ENCODE results near the gene CCSER1.

CCSER1 gene

DNA sequence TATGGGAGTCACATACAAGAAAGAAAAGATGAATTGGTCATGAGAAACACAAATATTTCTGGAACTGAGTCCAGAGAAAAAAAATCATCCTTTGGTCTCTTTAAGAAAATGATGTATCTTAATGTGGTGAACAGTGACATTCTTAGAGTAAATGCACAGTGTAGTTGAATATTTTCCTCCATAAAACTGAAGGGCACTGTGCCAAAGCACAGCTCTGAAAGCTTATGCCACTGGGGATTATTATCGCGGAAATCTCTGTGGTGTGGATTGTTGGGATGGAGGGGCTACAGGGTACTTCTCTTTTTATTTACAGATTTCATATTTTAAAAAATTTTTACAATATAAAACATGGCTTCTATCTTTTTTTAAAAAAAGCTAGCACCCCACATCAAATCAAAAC, 908.1 kb downstream of the CCSER1 start:
- Histone ChIP-seq H3K27me3 (replicated peaks) (no peaks in the 10 kb centered on the region), H3K27ac (no peak overlapping the region), H3K36me3 (replicated peaks) (no peaks in the 10 kb centered on the region), H3K4me3 (ENCODE audit: low read depth, low read length) (no peak overlapping the region)
- no peak for DNase-seq
- TF ChIP-seq, protein P1, sequence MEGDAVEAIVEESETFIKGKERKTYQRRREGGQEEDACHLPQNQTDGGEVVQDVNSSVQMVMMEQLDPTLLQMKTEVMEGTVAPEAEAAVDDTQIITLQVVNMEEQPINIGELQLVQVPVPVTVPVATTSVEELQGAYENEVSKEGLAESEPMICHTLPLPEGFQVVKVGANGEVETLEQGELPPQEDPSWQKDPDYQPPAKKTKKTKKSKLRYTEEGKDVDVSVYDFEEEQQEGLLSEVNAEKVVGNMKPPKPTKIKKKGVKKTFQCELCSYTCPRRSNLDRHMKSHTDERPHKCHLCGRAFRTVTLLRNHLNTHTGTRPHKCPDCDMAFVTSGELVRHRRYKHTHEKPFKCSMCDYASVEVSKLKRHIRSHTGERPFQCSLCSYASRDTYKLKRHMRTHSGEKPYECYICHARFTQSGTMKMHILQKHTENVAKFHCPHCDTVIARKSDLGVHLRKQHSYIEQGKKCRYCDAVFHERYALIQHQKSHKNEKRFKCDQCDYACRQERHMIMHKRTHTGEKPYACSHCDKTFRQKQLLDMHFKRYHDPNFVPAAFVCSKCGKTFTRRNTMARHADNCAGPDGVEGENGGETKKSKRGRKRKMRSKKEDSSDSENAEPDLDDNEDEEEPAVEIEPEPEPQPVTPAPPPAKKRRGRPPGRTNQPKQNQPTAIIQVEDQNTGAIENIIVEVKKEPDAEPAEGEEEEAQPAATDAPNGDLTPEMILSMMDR (IDR thresholded peaks at IDR 0.05; ENCODE audit: low read depth, low read length, missing control alignments) = no peak
- in situ Hi-C loops (cut with HindIII; ENCODE audit: low pct_ligation_motif_present, low sequenced_read_pairs) = no loop called here

DNA sequence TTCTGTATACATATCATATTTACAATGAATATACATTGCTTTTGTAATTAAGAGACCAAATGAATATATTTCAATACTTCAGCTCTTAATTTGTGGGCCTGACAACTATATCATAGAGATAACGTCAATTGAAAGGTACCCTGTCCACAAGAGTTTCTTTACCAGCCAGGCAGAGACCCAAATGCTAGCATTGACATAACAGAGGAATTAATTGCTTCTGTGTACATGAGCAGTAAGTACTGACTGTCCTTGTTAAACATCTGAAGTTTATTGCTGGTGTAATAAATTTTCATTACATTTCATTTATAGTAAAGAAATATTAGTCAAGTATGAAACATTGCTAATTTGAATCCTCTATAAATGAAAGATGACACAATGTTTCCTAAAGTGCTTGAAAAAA, 910.8 kb downstream of the CCSER1 start:
- no peak overlapping the region for H3K27ac ChIP-seq
- TF ChIP-seq, protein P1 (IDR thresholded peaks at IDR 0.05; ENCODE audit: low read depth, low read length, missing control alignments) = no peak
- H3K4me3 ChIP-seq (ENCODE audit: low read depth, low read length) = no peak overlapping the region
- no peaks in the 10 kb centered on the region for H3K36me3 ChIP-seq (replicated peaks)
- DNase-seq = no peak
- no peaks in the 10 kb centered on the region for H3K27me3 ChIP-seq (replicated peaks)
- in situ Hi-C loops (cut with HindIII; ENCODE audit: low pct_ligation_motif_present, low sequenced_read_pairs) = no loop called here

DNA sequence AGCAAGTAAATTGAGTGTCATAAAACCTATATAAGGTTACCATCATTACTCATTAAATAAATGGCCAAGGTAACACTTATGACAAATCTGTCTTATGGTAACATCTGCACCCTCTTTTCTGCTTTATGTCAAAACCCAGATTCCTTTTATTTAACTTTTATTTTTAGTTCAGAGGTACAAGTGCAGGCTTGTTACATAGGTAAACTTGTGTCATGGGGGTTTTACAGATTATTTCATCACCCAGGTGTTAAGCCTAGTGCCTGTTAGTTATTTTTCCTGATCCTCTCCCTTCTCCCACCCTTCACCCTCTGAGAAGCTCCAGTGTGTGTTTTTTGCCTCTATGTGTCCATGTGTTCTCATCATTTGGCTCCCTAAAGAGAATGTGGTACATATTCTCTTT, 930.7 kb downstream of the CCSER1 start:
- H3K27me3 ChIP-seq (replicated peaks) = no peaks in the 10 kb centered on the region
- no peak overlapping the region for H3K4me3 ChIP-seq (ENCODE audit: low read depth, low read length)
- no peaks in the 10 kb centered on the region for H3K36me3 ChIP-seq (replicated peaks)
- in situ Hi-C loops (cut with HindIII; ENCODE audit: low pct_ligation_motif_present, low sequenced_read_pairs) = no loop called here
- no peak overlapping the region for H3K27ac ChIP-seq
- TF ChIP-seq, protein P1 (IDR thresholded peaks at IDR 0.05; ENCODE audit: low read depth, low read length, missing control alignments) = no peak
- DNase-seq = no peak

DNA sequence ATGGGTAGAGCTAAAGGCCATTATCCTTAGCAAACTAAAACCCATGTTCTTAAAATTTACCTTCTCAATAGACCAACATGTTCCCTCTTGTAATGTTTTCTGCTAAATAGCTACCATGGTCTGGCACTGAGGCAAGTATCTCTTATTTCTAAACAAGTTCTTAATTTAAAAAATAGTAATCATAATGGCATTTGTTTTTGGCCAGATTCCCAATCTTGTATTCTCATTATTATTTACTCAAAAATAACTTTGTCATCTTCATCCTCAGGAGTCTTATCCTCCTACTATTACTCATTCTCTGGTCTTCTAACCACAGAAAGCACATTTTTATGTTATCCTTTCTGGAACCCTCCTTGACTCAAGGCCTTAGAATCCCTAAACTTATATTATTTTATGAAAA, 931.2 kb downstream of the CCSER1 start:
- in situ Hi-C loops (cut with HindIII; ENCODE audit: low pct_ligation_motif_present, low sequenced_read_pairs) = no loop called here
- Histone ChIP-seq H3K36me3 (replicated peaks) (no peaks in the 10 kb centered on the region), H3K27ac (no peak overlapping the region), H3K4me3 (ENCODE audit: low read depth, low read length) (no peak overlapping the region), H3K27me3 (replicated peaks) (no peaks in the 10 kb centered on the region)
- no peak for DNase-seq
- TF ChIP-seq, protein P1 (IDR thresholded peaks at IDR 0.05; ENCODE audit: low read depth, low read length, missing control alignments) = no peak

DNA sequence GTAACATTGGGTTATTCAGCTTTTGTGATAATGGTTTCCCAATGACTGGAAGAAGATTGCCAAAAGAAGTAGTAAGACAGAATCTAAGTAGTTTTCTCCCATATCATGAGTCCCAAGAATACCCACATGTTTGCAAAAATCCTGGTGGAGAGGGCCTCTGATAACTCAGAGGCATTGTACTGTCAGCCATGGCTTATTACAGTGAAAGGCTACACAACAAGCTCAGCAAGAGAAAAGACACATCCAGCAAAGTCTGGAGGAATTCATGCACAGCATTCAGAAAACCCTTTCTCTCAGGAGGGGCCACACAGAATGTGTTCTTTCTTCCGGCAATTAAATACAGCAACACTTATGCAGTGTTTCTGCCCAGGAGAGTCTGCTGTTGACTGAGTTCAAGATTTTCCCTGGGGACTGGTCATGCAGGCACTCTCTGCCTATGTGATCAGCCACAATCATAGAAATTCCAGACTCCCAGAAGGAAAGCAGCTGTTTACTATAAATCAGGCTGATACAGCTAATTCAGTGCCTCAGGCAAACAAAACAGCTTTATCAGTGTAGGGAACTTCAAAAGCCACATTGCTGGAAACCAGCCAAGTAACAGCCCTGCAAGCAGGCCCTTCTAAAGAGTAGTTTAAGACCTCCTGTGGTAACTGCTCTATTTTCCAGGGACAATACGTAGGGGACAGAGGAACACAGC, 937.1 kb downstream of the CCSER1 start:
- in situ Hi-C loops (cut with HindIII; ENCODE audit: low pct_ligation_motif_present, low sequenced_read_pairs) = no loop called here

More for the DNA sequence above, 937.1 kb downstream of the CCSER1 start:
- no peaks in the 10 kb centered on the region for H3K36me3 ChIP-seq (replicated peaks)
- DNase-seq = no peak
- no peak overlapping the region for H3K4me3 ChIP-seq (ENCODE audit: low read depth, low read length)
- TF ChIP-seq, protein P1 (IDR thresholded peaks at IDR 0.05; ENCODE audit: low read depth, low read length, missing control alignments) = no peak
- H3K27ac ChIP-seq = no peak overlapping the region
- H3K27me3 ChIP-seq (replicated peaks) = no peaks in the 10 kb centered on the region

Data from brain microvascular endothelial cell (primary cell).